HG03521 (cell line): Measurements from ENCODE around the gene ZMYM2.
"Not testable (repeated sequence)": the region's sequence is repeated elsewhere in the genome, so short reads cannot be mapped to it uniquely, and the experiment has no call there.

Experiments
- ATAC-seq: cut with Tn5 transposase; IDR thresholded peaks from one replicate; pipeline ENCODE4 v1.9.1; 2021; ENCODE audit warnings: mild to moderate bottlenecking, moderate library complexity; ENCODE audit not compliant: unreplicated experiment

The ZMYM2 gene

DNA sequence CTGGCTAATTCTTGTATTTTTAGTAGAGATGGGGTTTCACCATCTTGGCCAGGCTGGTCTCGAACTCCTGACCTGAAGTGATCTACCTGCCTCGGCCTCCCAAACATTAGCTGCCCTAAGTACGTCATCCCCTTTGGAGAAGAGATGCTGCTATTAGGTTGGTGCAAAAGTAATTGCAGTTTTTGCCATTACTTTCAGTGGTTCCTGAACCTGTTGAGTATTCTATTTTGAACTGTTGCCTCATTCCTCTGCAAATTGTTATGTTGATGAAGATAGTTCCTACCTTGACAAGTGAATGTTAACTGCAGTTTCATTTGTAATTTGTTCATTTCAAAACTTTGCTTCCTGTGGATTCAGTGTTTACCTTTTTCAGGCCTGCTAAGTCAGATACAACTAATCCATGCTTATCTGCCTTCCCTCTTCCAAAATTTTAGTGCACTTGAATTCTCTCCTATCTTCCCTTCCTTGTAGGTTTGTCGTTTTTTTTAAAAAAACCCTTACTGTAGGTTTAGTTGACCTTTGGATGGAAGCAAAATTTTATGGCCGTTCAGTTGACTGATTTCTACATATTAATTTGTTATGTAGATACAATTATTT lies 24.0 kb downstream of the ZMYM2 start:
- ATAC-seq: no peak

DNA sequence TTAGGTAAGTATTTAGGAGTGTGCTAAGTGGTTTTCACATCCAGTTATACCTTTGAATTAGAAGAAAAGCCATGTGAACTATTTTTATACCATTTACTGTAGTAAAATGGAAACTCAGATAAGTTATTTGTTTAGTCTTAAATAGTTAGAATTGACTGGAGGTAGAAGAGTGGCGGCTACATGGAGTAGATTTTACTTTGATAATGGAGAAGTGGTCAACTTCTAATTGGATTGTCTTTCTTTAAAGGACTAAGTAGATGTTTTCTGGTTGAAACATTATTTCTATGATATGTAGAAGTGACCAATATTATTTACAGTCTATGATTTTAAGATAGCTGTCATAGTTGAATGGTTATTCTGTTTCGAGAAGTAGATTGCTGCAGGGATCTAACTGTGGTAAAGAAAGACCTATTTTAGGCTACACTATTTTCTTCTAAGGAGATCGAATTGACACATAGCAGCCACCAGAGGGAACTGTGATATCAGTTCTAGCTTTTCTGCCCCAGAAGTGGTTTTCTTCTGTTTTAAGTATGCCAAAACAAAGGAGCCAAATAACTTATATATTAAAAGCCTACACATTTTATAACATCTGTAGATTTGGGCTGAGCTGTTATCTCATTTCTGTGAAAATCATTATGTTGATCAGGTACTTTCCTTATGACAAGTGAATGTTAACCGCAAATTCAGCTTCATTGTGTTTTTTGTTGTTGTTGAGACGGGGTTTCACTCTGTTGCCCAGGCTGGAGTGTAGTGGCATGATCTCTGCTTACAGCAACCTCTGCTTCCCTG lies 26.1 kb downstream of the ZMYM2 start:
- ATAC-seq: peak; percentile 59

DNA sequence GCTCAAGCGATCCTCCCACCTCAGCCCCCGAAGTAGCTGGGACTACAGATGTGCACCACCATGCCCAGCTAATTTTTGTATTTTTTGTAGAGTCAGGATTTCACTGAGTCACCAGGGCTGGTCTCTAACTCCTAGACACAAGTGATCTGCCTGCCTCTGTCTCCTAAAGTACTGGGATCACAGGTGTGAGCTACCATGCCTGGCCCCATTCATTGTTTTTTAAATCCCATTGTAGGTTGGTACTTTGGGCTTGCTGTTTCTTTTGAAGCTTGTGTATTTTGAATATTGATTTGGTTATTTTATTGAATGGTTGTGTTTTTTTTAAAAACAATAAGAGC lies 26.7 kb downstream of the ZMYM2 start:
- ATAC-seq: no peak

DNA sequence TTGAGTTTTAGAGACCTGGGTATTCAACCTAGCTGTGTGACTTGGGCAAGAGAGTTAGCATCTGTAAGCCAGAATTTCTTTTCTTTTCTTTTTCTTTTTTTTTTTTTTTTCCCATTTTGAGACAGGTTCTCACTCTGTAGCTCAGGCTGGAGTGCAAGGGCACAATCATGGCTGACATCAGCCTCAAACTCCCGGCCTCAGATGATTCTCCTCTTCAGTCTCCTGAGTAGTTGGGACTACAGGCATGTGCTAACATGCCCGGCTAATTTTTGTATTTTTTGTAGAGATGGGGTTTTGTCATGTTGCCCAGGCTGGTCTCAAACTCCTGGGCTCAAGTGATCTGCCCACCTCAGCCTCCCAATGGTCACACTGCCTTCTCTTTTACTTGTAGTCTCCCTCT lies 33.0 kb downstream of the ZMYM2 start:
- ATAC-seq: no peak

DNA sequence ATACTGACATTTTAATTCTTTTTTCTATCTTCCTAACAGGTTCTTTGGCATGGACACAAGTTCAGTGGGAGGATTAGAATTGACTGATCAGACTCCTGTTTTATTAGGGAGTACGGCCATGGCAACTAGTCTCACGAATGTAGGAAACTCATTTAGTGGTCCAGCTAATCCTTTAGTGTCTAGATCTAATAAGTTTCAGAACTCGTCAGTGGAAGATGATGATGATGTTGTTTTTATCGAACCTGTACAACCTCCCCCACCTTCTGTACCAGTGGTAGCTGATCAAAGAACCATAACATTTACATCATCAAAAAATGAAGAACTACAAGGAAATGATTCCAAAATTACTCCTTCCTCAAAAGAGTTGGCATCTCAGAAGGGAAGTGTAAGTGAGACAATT lies 34.5 kb downstream of the ZMYM2 start:
- ATAC-seq: no peak

DNA sequence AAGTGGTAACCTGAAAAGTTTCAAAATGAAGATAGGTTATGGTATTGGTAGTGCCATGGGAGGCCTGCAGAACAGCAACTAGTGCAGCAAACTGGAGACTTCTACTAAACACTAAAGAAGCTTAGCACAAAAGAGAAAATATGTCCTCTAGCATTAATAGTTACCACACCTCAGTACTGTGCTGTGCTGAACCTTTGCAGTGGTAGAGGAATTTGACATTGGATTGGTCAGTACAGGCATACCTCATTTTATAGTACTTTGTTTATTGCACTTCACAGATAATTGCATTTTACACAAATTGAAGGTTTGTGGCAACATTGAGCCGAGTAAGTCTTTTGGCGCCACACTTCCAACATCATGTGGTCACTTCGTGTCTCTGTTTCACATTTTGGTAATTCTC lies 40.4 kb downstream of the ZMYM2 start:
- no peak for ATAC-seq

DNA sequence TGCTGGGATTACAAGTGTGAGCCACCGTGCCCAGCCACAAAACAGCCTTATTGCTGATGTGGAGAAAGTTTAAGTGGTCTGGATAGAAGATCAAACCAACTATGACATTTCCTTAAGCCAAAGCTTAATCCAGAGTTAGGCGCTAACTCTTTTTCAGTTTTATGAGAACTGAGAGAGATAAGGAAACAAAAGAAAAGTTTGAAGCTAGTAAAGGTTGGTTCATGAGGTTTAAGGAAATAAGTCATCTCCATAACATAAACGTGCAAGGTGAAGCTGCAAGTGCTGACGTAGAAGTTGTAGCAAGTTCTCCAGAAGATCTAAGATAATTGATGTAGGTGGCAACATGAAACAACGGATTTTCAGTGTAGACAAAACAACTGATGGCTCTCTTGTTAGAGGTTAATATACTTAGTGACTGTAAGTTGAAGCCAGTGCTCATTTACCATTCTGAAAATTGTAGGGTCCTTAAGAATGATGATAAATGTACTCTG lies 41.6 kb downstream of the ZMYM2 start:
- ATAC-seq: no peak

DNA sequence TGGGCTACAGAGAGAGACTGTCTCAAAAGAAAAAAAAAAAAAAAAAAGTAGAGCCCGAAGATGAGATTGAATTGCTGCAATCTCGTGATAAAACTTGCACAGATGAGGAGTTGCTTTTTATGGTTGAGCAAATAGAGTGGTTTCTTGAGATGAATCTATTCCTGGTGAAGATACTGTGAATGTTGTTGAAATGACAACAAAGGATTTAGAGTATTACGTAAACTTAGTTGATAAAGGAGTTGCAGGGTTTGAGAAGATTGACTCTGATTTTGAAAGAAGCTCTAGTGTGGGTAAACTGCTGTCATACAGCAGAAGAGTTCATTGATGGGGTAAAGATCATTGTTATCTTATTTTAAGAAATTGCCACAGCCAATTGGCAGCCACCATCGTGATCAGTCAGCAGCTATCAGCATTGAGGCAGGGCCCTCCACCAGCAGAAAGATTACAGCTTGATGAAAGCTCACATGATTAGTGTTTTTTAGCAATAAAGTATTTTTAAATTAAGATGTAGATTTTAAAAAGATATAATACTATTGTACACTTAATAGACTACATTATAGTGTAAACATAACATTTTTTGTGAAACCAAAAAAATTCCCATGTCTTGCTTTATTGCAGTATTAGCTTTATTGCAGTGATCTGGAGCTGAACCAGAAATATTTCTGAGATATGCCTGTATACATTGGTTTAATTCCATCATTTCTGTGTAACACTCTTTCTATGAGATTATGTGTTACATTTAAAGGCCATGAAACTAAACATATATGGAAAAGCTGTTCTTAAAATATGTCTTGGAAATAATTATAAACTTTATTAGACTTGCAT lies 43.1 kb downstream of the ZMYM2 start:
- no peak for ATAC-seq

DNA sequence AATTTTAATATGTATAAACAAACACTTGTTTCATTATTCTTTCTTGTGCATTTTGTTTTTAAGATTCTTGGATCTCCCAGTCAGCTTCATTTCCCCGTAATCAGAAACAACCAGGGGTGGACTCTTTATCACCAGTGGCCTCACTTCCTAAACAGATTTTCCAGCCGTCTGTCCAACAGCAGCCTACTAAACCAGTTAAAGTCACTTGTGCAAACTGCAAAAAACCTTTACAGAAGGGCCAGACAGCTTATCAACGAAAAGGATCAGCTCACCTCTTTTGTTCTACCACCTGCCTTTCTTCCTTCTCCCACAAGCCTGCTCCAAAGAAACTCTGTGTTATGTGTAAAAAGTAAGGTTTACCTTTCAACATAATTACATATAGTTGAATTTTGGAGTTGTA lies 44.3 kb downstream of the ZMYM2 start:
- no peak for ATAC-seq

DNA sequence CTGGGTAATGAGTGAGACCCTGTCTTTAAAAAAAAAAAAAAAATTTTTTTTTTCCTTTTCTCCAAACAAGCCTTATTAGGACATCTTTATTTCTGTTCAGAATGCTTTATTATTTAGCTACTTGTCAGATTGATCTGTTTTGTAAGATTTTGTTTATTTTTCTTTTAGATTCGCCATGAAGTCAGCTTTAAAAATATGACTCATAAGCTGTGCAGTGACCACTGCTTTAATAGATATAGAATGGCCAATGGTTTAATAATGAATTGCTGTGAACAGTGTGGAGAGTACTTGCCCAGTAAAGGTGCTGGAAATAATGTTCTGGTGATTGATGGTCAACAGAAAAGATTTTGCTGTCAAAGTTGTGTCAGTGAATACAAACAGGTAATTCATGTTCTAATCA lies 47.7 kb downstream of the ZMYM2 start:
- ATAC-seq: no peak

DNA sequence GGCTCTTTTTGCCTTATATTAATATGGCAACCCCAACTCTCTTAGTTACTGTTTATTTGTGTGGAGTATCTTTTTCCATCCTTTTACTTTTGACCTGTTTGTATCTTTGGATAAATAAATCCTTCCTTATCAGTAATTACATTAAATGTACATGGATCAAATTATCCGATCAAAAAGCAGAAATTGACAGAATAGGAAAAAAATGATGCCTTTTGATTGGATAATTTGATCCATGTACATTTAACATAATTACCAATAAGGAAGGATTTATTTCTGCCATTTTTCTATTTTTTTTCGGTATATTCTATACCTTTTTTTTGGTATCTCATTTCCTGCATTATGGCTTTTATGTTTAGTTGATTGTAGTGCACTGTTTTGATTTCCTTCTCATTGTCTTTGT lies 57.2 kb downstream of the ZMYM2 start:
- ATAC-seq: no peak

DNA sequence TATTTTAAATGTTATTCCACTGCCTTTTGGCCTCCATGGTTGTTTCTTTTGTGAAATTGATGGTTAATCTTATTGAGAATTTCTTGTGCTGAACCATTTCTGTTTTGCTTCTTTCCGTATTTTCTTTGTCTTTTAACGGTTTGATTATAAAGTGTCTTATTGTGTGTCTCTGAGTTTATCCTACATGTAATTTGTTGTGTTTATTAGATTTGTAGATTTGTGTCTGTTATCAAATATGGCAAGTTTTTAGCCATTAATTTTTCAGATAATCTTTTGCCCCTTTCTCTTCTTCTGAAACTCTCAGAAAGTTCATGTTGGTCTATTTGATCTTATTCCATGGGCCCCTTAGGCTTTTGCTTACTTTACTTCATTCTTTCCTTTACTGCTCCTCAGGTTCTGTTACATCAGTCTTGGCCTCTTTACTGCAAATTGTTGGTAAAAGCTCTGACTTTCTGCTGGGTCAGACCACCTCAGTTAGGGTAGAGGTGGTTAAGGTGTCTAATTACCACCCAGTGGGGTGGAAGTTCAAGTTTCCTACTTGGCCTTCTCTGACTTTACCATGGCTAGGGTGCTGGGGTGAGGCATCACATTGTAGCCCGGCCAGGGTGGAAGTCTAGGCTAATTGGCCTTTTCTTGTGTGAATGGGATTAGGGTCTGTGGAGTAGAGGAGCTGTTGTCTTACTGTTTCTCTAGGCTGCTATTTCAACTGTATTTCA lies 58.3 kb downstream of the ZMYM2 start:
- ATAC-seq: no peak

DNA sequence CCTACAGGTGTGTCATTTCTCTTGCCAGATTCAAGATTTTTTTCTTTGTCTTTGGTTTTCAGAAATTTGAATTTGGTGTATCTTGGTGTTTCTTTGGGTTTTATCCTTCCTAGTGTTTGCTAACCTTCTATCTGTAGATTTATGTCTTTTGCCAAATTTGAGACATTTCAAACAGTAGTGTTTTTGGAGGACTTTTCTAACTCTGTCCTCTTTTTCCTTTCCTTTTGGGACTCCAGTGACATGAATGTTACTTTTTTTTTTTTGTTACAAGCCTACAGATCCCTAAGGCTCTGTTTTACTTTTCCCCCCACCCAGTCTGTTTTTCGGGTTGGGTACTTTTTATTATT lies 58.8 kb downstream of the ZMYM2 start:
- ATAC-seq: no peak

DNA sequence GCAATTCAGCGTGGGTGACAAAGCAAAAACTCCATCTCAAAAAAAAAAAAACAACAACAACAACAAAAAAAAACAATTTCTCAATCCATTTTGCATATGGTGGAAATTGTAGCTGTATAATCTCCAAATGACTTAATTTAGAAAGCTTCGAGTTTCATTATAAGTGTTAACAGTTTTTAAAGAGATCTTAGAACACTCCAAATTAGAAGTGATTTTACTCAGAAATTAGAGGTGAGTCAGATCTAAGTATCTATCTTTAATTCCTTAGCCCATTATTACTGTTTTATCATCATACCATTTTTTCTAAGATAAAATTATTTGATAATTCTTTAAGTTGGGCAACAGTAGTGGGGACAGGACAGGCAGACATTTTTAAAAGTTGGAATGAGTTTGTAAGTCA lies 60.5 kb downstream of the ZMYM2 start:
- no peak for ATAC-seq

DNA sequence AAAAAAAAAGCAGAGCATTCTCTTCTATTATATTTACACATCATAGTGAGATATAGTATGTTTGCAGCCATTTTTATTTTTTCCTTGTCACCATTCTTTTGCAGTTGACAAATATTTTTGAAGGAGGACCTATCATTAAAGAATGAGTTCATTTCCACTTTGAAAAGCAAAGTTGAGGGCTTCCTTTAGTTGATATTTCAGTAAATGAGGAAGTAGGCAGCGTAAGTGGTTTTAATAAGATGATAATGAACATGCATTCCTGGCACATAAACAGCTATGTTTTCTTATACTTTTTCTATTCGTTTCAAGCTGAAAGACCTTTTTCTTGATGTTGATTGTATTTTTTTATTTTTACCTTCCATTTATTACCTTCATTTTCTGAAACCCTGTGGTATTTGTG lies 66.2 kb downstream of the ZMYM2 start:
- ATAC-seq: no peak

DNA sequence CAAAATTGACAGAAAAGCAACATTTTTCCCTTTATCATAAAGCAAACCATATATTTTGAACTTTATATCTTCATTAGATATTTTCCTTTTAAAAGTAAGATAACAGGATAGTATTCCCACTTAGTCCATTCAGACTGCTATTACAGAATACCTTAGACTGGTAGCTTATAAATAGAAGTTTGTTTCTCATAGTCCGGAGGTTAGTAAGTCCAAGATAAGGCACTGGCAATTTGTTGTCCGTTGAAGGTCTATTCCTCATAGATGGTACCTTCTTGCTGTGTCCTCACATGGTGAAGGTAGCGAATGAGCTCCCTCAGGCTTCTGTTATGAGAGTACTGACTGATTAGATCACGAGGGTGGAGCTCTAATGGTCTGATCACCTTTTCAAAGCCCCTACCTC lies 70.4 kb downstream of the ZMYM2 start:
- no peak for ATAC-seq

DNA sequence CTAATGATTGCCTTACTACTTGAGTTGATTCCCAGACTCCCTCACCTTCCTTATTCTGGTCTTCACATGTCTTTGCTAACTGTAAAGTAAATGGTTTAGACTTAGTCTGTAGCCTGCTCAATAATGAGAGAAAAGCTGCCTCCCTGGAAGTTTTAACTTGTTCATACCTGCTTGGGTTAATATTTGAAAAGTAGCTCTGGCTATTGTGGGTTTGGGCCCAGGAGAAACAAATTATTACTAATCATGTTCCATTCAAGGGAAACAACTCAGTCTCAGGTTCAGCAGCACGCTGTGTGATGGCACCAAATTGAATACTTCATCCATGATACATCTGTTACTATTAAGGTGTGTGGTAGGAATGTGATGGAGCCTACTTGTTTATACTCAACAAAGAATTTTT lies 75.0 kb downstream of the ZMYM2 start:
- no peak for ATAC-seq

DNA sequence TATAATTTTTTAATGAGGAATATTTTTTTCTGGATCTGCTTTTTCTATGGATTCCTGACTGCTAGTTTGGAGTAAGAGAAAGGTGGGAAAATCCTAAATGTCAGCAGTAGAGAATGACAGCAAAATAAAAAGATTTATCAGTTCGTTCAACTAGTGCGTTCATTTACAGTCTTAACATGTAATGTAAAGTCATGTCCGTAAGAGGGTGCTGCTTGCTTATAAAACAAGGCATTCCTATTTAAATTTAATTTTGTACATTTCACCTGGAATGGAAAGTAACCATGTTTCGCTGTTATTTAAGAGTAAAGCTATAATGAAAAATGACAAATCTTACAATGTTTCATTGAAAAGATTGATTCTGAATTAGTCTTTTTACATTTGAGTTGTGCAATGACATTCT lies 76.6 kb downstream of the ZMYM2 start:
- no peak for ATAC-seq

DNA sequence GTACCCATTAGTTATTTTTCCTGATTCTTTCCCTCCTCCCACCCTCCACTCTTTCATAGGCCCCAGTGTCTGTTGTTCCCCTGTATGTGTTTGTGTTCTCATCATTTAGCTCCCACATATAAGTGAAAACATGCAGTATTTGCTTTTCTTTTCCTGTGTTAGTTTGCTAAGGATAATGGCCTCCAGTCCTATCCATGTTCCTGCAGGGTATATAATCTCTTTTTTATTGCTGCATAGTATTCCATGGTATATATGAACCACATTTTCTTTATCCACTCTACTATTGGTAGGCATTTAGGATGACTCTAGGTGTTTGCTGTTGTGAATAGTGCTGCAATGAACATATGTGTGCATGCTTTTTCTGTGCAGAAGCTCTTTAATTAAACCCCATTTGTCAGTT lies 79.4 kb downstream of the ZMYM2 start:
- no peak for ATAC-seq

DNA sequence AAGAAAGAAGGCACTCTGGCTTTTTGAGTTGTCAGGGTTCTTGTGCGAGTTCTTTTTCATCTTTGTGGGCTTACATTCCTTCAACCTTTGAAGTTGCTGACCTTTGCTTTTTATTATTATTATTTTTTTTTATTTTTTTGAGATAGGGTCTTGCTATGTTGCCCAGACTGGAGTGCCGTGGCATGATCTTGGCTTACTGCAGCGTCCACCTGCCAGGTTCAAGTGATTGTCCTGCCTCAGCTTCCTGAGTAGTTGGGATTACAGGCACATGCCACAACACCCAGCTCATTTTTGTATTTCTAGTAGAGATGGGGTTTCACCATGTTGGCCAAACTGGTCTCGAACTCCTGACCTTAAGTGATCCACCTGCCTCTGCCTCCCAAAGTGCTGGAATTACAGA lies 84.1 kb downstream of the ZMYM2 start:
- ATAC-seq: not testable (repeated sequence)

DNA sequence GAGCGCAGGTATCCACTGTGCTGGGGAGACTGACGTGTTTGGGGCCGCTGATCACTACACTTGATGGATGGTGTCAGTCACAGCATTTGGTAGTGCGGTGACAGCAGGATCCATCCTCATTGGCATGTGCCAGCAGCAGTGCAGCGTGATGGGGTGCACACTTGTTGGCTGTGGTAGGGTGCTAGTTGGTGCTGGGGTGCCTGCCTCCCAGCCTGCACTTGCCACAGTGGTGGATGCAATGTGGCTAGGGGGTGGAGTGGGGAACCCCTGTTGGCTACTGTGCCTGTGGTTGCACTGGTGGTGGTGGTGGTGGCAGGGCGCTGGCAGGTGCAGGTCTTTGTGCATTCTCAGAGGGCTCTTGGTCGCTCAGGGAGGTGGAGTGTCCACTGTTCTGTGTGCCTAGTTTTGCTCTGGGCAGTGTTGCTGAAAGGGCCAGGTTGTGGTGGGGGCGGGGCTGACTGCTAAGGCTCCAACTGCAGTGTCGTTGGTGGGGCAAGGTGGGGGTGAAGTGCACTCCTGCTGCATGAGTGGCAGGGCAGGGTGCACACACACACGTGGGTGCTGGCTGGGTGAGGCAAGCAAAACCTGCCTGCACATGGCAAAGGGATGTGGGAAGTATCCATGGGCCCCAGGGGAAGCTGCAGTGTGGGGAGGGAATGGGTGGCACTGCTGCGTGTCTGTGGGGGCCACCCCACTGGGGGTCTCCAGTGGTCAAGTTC lies 84.8 kb downstream of the ZMYM2 start:
- ATAC-seq: no peak
